WTC11 (cell line): ENCODE results near the gene NPIPB4.
"Not testable (repeated sequence)": the region's sequence is repeated elsewhere in the genome, so short reads cannot be mapped to it uniquely, and the experiment has no call there.

ENCODE experiments used
- CTCF ChIP-seq: fragments of 200-600 bp; IDR thresholded peaks from 2 replicates; pipeline ENCODE4 v1.8.0; 2022; ENCODE audit warnings: antibody characterized with exemption
- STAT6 ChIP-seq: sonication (generic); formaldehyde crosslinking; conservative IDR thresholded peaks from 2 replicates; pipeline ENCODE4 v1.8.1; 2023; ENCODE audit warnings: mild to moderate bottlenecking, low read depth, missing genetic modification reagents, moderate library complexity

GRCh38 chr16:21815694-21816093 lies 41.9 kb downstream of the NPIPB4 start:
- not testable (repeated sequence) for TF ChIP-seq STAT6 (CRISPR knock-in tag); CTCF
